Measurements from ENCODE around the gene ZNF423.
A peak's percentile ranks its signal among the peaks of the same experiment; 100 is the strongest.

Gene ZNF423

DNA sequence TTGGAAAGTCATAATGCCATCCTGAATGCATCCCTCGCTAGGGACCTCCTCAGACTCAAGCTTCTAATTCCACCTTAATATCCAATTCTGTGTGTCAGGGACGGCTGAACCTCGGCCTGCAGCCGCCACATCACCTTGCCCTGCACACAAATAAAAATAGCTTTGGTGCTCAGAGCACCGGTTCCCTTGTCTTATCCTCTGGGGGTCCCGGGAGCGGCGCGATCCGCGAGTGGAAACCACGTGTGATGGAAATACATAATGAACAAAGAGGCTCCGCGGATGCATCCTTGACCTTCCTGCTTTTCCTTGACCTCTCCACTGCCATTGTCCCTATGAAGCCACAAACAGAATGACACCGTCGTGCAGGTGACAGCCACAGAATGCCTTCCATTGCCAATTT lies 143.4 kb downstream of the ZNF423 start:
- DNase-seq = no peak

DNA sequence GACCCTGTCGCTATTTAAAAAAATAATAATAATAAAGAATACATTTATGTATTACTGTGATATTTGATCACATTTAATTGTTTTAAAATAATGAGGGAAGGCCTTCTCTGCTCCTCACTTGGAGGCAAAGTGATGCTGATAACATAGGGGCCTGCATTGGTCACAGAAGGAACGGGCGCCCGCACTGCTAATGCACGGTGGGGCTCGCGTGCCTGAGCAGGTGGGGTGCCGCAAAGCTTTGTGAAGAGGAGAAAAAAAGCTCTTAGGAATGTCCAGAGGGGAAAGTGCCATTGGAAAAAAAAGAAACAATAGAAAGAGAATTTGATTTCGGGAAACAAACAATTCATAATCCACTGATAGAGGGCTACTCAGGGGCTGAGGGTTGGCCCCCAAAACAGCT lies 143.8 kb downstream of the ZNF423 start:
- DNase-seq = no peak

GRCh38 chr16:49709057-49709456 lies 146.9 kb downstream of the ZNF423 start:
- DNase-seq = no peak

DNA sequence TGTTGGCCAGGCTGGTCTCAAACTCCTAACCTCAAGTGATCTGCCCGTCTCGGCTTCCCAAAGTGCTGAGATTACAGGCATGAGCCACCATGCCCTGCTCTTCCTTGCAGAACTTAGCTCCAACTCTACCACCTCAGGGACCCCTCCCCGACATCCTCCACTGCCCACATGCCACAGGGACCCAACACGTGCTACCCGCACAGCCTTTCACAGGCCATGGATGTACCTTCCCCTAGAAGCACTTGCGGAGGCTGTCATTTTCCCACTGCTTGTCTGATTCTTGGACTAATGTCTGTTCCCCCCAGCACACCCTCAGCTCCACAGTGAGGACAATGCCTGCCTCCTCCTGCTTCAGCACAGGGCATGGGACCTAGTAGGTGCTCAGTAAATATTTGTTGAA lies 147.4 kb downstream of the ZNF423 start:
- no peak for DNase-seq

DNA sequence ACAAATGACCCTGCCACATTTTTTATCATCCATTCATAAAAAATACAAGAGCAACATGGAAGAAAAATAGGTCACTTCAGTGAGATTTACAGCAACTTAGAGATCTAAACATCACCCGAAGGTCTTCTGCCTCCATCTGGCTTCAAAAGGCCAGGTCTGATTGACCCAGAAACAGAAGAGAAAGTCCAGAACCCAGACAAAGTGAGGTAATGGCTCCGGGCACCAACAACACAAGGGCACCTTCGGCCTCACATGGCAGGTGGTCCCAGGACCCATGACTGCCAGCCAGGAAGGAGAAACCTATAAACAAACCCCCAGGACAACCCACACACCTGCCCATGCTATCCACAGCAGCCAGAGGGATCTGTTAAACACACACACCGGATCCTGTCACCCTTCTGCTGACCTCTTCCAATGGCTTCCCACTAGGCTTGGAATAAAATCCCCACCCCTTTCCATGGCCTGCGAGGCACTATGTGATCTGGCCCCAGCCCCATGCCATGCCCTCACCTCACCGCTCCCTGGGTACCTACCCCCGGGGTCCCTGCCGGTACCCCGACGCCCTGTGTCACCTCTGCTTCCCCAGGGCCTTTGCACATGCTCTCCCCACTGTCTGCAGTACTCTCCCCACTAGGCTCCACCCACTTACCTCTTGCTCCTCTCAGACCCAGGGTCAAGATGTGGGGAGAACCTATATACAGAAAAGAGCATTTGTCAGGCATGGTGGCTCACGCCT lies 149.1 kb downstream of the ZNF423 start:
- no peak for DNase-seq

DNA sequence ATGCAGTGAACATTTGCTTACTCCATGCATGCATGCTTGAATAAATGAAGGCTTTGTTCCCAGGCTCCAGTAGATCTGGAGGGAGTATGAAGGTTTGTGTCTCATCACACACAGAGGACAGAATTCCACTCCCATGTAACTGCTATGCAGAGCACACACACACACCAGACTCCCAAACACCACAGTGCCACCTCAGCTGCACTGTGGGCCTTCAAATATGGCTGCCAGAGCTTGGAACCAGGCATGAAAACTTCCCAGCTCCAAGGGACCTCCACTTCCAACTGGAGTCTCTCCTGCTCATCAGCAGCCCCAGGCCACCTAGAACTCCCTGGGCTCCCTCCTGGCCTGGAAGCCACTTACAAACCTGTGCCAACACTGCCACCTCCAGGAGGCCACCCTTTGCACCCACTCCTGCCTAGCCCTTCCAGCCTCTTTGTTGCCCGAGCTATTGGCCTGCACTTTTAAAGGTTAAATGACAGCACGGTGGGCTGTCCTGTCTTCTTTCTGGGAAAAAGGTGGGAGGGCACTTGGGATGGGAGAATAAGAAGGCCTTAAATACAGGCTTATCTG lies 151.2 kb downstream of the ZNF423 start:
- DNase-seq = no peak

GRCh38 chr16:49703483-49703882 lies 152.4 kb downstream of the ZNF423 start:
- no peak for DNase-seq

GRCh38 chr16:49701789-49702494 lies 154.0 kb downstream of the ZNF423 start:
- peak; percentile 81 for DNase-seq

DNA sequence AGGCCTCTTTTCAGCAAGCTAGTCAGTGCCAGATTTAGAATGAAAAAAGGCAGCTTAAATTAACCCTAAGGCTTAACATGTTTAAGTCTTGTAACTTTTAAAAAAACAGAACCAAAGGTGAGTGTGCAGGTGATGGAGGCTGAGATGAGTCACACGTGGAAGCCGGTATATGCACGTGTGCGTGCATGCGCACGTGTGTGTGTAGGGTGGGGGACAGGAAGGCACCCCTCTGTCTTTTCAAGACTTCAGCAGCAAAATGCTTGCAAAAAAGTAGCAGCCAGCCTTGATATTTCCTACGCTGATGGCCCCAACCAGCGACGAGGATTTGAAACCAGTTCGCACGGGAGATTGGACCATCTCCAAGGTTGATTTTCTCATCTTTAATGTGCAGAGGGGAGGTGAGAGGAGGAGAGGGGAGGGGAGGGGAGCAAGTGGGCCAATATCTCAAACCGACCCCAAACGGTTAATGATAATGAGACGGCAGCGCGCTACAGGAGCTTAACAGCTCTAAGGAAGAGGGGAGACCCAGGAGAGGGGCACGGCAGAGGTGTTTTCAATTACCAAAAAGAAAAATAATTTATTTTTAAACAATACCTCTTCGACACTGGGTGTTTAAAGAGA lies 154.7 kb downstream of the ZNF423 start:
- DNase-seq = no peak

GRCh38 chr16:49700251-49701064 lies 155.5 kb downstream of the ZNF423 start:
- peak; percentile 53 for DNase-seq

GRCh38 chr16:49699841-49700175 lies 156.1 kb downstream of the ZNF423 start:
- DNase-seq = no peak

GRCh38 chr16:49698931-49699840 lies 156.7 kb downstream of the ZNF423 start:
- DNase-seq = peak; percentile 55

GRCh38 chr16:49698453-49698815 lies 157.5 kb downstream of the ZNF423 start:
- DNase-seq = no peak

- no peak for DNase-seq
Measured at GRCh38 chr16:49697631-49698452, 158.1 kb downstream of the ZNF423 start.

GRCh38 chr16:49696414-49697101 lies 159.4 kb downstream of the ZNF423 start:
- DNase-seq = no peak

DNA sequence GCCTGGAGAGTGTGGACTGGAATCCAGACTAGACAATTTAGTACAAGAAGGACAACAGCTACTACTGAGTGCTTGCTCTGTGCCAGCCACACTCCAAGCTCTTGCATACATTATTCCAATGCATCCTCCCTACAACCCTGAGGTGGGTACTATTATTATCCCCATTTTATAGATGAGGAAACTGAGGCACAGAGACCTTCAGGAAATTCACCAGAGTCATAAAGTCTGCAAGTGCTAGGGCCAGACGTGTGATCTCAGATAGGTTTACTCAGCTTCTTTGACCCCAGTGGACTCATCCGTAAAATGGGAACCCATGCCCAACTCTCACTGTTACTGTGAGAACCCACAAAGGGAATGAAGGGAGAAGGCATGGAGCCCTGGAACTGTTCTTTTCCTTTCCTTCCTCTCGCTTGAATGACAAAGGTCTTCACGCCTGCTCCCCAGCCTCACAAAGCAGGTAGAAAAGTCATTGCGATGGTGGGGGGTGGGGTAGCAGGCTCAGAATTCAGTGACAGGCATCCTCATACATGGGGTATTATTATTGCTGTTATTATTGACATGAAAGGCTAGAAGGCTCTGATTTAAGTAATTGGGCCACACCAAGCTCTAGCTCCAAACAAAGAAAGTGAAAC lies 160.0 kb downstream of the ZNF423 start:
- no peak for DNase-seq

DNA sequence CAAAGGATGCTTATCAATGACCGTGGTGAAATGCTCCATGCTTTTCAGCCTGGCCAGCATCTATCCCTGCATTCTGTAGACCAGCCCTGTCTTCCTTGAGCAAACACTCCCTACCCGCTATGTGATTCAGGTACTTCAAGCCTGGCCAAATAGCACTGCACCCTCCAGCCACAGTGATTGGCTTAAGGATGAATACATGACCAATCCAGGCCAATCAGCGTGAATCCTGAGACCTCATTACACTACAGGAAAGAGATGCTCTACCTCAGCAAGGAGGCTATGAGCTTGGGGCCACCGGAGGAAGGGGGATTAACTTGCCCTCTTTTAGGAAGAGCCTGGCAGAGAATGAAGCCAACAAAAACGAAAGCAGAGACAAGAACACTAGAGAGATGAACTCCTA lies 162.5 kb downstream of the ZNF423 start:
- DNase-seq = no peak

- no peak for DNase-seq
Measured at GRCh38 chr16:49690778-49691177, 165.1 kb downstream of the ZNF423 start.

GRCh38 chr16:49688036-49688697 lies 167.7 kb downstream of the ZNF423 start:
- no peak for DNase-seq
